Astrocyte (in vitro differentiated cells and primary cell): ENCODE data around the gene FKBP1A. TPM values are rescaled to one million over a fixed set of nuclear protein-coding genes. Genes with fewer than 3 reads are reported as not detected.

Source experiments
- DNase-seq: peaks from one replicate; pipeline ENCODE4 v3.0.0-alpha.2; 2010; ENCODE audit warnings: low read depth
- FAIRE-seq: peaks from 2 replicates; lab custom pipeline; 2011; peaks lifted over from hg19 to GRCh38; lab: Jason Lieb, UNC
- H2AFZ ChIP-seq: 2 replicates; pipeline ENCODE4 v1.6.0; 2012; ENCODE audit warnings: low read depth, low read length, inconsistent platforms
- H3K27ac ChIP-seq: 2 replicates; pipeline ENCODE4 v1.5.1; 2011; ENCODE audit warnings: low read depth, low read length, inconsistent platforms
- H3K27me3 ChIP-seq: 2 replicates; pipeline ENCODE4 v1.6.0; 2011; ENCODE audit warnings: low read length, inconsistent platforms; ENCODE audit not compliant: insufficient read depth
- H3K36me3 ChIP-seq: 2 replicates; pipeline ENCODE4 v1.5.1; 2011; ENCODE audit warnings: low read length, inconsistent platforms; ENCODE audit not compliant: insufficient read depth
- H3K4me1 ChIP-seq: 2 replicates; pipeline ENCODE4 v1.5.1; 2011; ENCODE audit warnings: low read length, inconsistent platforms; ENCODE audit not compliant: insufficient read depth
- H3K4me2 ChIP-seq: 2 replicates; pipeline ENCODE4 v1.6.0; 2012; ENCODE audit warnings: low read length, inconsistent platforms
- H3K4me3 ChIP-seq: 2 replicates; pipeline ENCODE4 v1.5.1; 2011; ENCODE audit warnings: low read depth, mild to moderate bottlenecking, low read length, inconsistent platforms; ENCODE audit not compliant: insufficient read depth
- H3K79me2 ChIP-seq: 2 replicates; pipeline ENCODE4 v1.6.0; 2012; ENCODE audit warnings: mild to moderate bottlenecking, low read length, inconsistent platforms; ENCODE audit not compliant: insufficient read depth
- H3K9ac ChIP-seq: 2 replicates; pipeline ENCODE4 v1.6.0; 2012; ENCODE audit warnings: mild to moderate bottlenecking, low read length, inconsistent platforms
- H3K9me3 ChIP-seq: 2 replicates; pipeline ENCODE4 v1.5.1; 2012; ENCODE audit warnings: low read depth, mild to moderate bottlenecking, low read length, inconsistent platforms; ENCODE audit not compliant: insufficient read depth
- H4K20me1 ChIP-seq: 2 replicates; pipeline ENCODE4 v1.6.0; 2012; ENCODE audit warnings: low read length, inconsistent platforms; ENCODE audit not compliant: insufficient read depth
- H3K27ac Mint-ChIP-seq: one replicate; pipeline ENCODE4 v1.8.0; 2021; ENCODE audit warnings: mild to moderate bottlenecking, mixed read lengths; ENCODE audit not compliant: unreplicated experiment
- H3K27me3 Mint-ChIP-seq: one replicate; pipeline ENCODE4 v1.8.0; 2021; ENCODE audit warnings: low read depth, mixed read lengths; ENCODE audit not compliant: unreplicated experiment
- H3K36me3 Mint-ChIP-seq: one replicate; pipeline ENCODE4 v1.8.0; 2021; ENCODE audit warnings: low read depth, mixed read lengths; ENCODE audit not compliant: unreplicated experiment
- H3K4me1 Mint-ChIP-seq: one replicate; pipeline ENCODE4 v1.8.0; 2021; ENCODE audit warnings: low read depth, mixed read lengths; ENCODE audit not compliant: unreplicated experiment
- H3K4me3 Mint-ChIP-seq: one replicate; pipeline ENCODE4 v1.8.0; 2021; ENCODE audit warnings: mild to moderate bottlenecking, moderate library complexity, mixed read lengths; ENCODE audit not compliant: unreplicated experiment
- H3K9me3 Mint-ChIP-seq: one replicate; pipeline ENCODE4 v1.8.0; 2021; ENCODE audit warnings: mild to moderate bottlenecking, mixed read lengths; ENCODE audit not compliant: unreplicated experiment
- EZH2 ChIP-seq: IDR thresholded peaks from 2 replicates; pipeline ENCODE4 v1.6.1; 2012; ENCODE audit warnings: mild to moderate bottlenecking, low read length, inconsistent platforms; ENCODE audit not compliant: insufficient read depth
- total RNA-seq: library from RNA; stranded (reverse); gene quantifications from 2 replicates; pipeline ENCODE4 v1.2.1, GENCODE V29; 2021
- TF ChIP-seq, protein P1 (sequence below): IDR thresholded peaks from 2 replicates; pipeline ENCODE4 v1.5.1; 2011; ENCODE audit warnings: low read depth, mild to moderate bottlenecking, inconsistent platforms, low read length, moderate library complexity; ENCODE audit not compliant: insufficient read depth

Gene FKBP1A
- total RNA-seq, 1 donor from 2014 or later: 379 TPM

DNA sequence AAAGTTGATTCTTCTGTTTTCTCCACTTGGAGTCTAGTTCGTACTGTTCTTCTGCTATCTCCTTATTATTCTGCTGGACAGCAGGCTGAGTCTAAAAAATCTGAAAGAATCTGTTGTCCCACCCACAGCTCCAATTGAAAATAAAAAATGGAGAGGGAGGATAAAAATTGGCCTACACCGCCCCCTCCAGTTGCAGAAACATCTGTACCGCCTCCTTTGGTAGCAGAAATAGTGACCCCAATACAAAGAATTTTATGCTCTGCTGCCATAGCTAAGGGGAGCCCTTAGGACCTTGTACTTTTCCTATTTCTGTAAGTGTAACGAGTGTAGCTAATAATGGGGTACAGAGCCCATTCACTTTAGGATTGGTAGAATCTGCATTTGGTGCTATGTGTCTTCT is 4.9 kb upstream of the FKBP1A start:
- H4K20me1 ChIP-seq: no peaks in the 10 kb centered on the region
- DNase-seq: no peak
- peaks cover 12% of the 10 kb centered on the region for H3K27me3 Mint-ChIP-seq
- H2AFZ ChIP-seq: no peak overlapping the region
- H3K9me3 ChIP-seq: no peaks in the 10 kb centered on the region
- H3K36me3 Mint-ChIP-seq: no peaks in the 10 kb centered on the region
- H3K9me3 Mint-ChIP-seq: peaks cover 3% of the 10 kb centered on the region
- H3K4me1 ChIP-seq: peaks cover 16% of the 10 kb centered on the region
- H3K36me3 ChIP-seq: no peaks in the 10 kb centered on the region
- no peak overlapping the region for H3K4me2 ChIP-seq
- H3K9ac ChIP-seq: no peak overlapping the region
- H3K4me1 Mint-ChIP-seq: peaks cover 20% of the 10 kb centered on the region
- H3K79me2 ChIP-seq: peaks cover 5% of the 10 kb centered on the region
- no peak overlapping the region for H3K4me3 ChIP-seq
- TF ChIP-seq, protein P1, sequence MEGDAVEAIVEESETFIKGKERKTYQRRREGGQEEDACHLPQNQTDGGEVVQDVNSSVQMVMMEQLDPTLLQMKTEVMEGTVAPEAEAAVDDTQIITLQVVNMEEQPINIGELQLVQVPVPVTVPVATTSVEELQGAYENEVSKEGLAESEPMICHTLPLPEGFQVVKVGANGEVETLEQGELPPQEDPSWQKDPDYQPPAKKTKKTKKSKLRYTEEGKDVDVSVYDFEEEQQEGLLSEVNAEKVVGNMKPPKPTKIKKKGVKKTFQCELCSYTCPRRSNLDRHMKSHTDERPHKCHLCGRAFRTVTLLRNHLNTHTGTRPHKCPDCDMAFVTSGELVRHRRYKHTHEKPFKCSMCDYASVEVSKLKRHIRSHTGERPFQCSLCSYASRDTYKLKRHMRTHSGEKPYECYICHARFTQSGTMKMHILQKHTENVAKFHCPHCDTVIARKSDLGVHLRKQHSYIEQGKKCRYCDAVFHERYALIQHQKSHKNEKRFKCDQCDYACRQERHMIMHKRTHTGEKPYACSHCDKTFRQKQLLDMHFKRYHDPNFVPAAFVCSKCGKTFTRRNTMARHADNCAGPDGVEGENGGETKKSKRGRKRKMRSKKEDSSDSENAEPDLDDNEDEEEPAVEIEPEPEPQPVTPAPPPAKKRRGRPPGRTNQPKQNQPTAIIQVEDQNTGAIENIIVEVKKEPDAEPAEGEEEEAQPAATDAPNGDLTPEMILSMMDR: peak; percentile 10
- no peak for TF ChIP-seq EZH2
- H3K27ac ChIP-seq: no peak overlapping the region
- peaks cover 8% of the 10 kb centered on the region for H3K27me3 ChIP-seq
- no peak for FAIRE-seq
- H3K4me3 Mint-ChIP-seq: no peak overlapping the region
- H3K27ac Mint-ChIP-seq: no peak overlapping the region

DNA sequence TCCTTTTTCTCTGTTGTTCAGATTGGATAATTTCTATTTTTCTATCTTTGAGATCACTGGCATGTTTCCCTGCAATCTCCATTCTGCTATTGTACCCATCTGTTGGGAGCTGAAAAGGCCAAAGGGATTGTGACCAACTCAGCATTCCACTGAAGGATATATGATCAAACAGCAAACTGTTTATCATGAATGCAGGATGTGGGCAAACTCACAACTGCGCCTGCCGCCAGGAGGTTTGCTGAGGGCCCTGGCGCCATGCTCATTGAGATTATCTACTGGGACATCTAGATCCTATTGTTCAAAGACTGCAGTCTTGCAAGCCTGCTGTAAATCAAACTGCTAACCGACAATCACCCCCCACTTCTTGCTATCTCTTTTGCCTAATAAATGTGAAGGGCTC is 3.8 kb upstream of the FKBP1A start:
- H3K27ac Mint-ChIP-seq: no peak overlapping the region
- no peaks in the 10 kb centered on the region for H3K9me3 Mint-ChIP-seq
- Histone ChIP-seq H4K20me1 (peaks cover 7% of the 10 kb centered on the region), H3K4me3 (no peak overlapping the region), H3K9ac (no peak overlapping the region), H3K4me2 (no peak overlapping the region), H3K79me2 (peaks cover 15% of the 10 kb centered on the region), H3K27me3 (peaks cover 8% of the 10 kb centered on the region), H3K4me1 (peaks cover 16% of the 10 kb centered on the region), H3K27ac (no peak overlapping the region), H3K36me3 (no peaks in the 10 kb centered on the region), H2AFZ (no peak overlapping the region), H3K9me3 (no peaks in the 10 kb centered on the region)
- no peak overlapping the region for H3K4me3 Mint-ChIP-seq
- FAIRE-seq: no peak
- TF ChIP-seq, protein P1: no peak
- H3K27me3 Mint-ChIP-seq: peaks cover 8% of the 10 kb centered on the region
- H3K4me1 Mint-ChIP-seq: peaks cover 19% of the 10 kb centered on the region
- no peak for DNase-seq
- H3K36me3 Mint-ChIP-seq: no peaks in the 10 kb centered on the region

DNA sequence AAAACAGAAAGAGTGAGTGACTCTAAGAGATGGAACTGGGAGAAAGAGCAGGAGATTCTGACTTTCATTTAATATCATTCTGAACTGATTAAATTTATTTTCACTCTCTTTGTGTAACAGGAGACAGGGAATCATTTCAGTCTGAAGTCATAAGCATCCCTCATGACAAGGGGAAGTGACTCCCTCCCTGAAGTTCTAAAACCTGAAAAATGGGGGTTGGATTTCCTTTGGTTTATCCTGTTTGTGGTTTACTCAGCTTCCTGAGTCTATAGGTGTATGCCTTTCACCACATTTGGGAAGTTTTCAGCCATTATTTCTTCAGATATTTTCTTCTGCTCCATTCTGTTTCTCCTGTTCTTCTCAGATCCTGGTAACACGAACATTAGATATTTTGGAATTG is 3.4 kb upstream of the FKBP1A start:
- peaks cover 19% of the 10 kb centered on the region for H3K79me2 ChIP-seq
- H3K4me3 ChIP-seq: no peak overlapping the region
- H3K4me2 ChIP-seq: no peak overlapping the region
- no peak overlapping the region for H3K27ac ChIP-seq
- no peak overlapping the region for H3K9ac ChIP-seq
- Mint-ChIP-seq H3K27me3 (peaks cover 8% of the 10 kb centered on the region), H3K36me3 (no peaks in the 10 kb centered on the region), H3K4me1 (peaks cover 22% of the 10 kb centered on the region), H3K4me3 (no peak overlapping the region), H3K27ac (no peak overlapping the region), H3K9me3 (no peaks in the 10 kb centered on the region)
- no peaks in the 10 kb centered on the region for H3K36me3 ChIP-seq
- peaks cover 11% of the 10 kb centered on the region for H4K20me1 ChIP-seq
- FAIRE-seq (no peak), DNase-seq (no peak)
- H2AFZ ChIP-seq: no peak overlapping the region
- no peaks in the 10 kb centered on the region for H3K9me3 ChIP-seq
- H3K4me1 ChIP-seq: peaks cover 18% of the 10 kb centered on the region
- TF ChIP-seq, protein P1: no peak
- TF ChIP-seq EZH2: no peak
- peaks cover 8% of the 10 kb centered on the region for H3K27me3 ChIP-seq
